Fibroblast of villous mesenchyme (primary cell): ENCODE data around the gene KIF3C. TPM values are rescaled to one million over a fixed set of nuclear protein-coding genes. Genes with fewer than 3 reads are reported as not detected.
"Not testable (repeated sequence)": the region's sequence is repeated elsewhere in the genome, so short reads cannot be mapped to it uniquely, and the experiment has no call there.

Source experiments
- DNase-seq: peaks from one replicate; pipeline ENCODE4 v3.0.0-alpha.2; 2010; ENCODE audit warnings: low read depth
- H3K4me3 ChIP-seq: 2 replicates; pipeline ENCODE4 v1.5.1; 2011; ENCODE audit warnings: low read depth, mild to moderate bottlenecking, low read length
- total RNA-seq: library from RNA; depleted of rRNA; stranded (reverse); fragments of >200 nt; gene quantifications from 2 replicates; pipeline ENCODE4 v1.2.3, GENCODE V29; 2012
- TF ChIP-seq, protein P1 (sequence below): IDR thresholded peaks from 2 replicates; pipeline ENCODE4 v1.5.1; 2012; ENCODE audit warnings: low read depth, mild to moderate bottlenecking, low read length; ENCODE audit not compliant: insufficient read depth

The KIF3C gene
- total RNA-seq, 1 donor = 9.9 TPM

GRCh38 chr2:26008851-26009566 is 26.7 kb upstream of the KIF3C start:
- peak; percentile 64 for DNase-seq
- TF ChIP-seq, protein P1, sequence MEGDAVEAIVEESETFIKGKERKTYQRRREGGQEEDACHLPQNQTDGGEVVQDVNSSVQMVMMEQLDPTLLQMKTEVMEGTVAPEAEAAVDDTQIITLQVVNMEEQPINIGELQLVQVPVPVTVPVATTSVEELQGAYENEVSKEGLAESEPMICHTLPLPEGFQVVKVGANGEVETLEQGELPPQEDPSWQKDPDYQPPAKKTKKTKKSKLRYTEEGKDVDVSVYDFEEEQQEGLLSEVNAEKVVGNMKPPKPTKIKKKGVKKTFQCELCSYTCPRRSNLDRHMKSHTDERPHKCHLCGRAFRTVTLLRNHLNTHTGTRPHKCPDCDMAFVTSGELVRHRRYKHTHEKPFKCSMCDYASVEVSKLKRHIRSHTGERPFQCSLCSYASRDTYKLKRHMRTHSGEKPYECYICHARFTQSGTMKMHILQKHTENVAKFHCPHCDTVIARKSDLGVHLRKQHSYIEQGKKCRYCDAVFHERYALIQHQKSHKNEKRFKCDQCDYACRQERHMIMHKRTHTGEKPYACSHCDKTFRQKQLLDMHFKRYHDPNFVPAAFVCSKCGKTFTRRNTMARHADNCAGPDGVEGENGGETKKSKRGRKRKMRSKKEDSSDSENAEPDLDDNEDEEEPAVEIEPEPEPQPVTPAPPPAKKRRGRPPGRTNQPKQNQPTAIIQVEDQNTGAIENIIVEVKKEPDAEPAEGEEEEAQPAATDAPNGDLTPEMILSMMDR = no peak
- no peak overlapping the region for H3K4me3 ChIP-seq

- no peak for DNase-seq
- no peak overlapping the region for H3K4me3 ChIP-seq
- TF ChIP-seq, protein P1 = no peak
These were observed 25.8 kb upstream of the KIF3C start for GRCh38 chr2:26008095-26008494.

- TF ChIP-seq, protein P1 = no peak
- H3K4me3 ChIP-seq = no peak overlapping the region
- no peak for DNase-seq
These were observed 20.5 kb upstream of the KIF3C start for GRCh38 chr2:26002632-26003310.

GRCh38 chr2:26001743-26002351 is 19.6 kb upstream of the KIF3C start:
- H3K4me3 ChIP-seq = no peak overlapping the region
- DNase-seq = no peak
- TF ChIP-seq, protein P1 = no peak

DNA sequence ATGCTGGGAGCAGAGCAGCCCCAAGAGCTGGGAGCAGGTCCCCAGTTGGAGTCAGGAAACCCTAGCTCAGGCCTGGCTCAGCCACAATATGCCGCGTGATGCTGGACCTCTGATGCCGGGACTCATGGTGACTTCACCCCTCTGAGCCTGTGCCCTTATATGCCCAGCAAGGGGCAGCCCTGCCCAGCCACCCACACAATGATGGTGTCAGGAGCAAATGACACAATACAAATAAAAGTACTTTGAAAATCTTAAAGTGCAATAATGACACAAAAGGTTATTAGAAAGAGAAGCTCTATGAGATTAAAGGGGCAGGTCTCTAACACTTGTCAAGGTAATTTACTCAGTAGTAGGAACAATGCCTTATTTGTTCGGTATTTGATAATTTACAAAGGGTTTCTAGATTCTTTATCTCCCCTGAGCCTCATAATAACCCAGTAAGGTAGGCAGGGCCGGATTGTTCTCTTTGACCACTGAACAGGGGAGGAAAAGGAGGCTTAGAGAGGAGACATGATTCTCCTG is 18.3 kb upstream of the KIF3C start:
- DNase-seq = no peak

GRCh38 chr2:25999406-25999805 is 17.1 kb upstream of the KIF3C start:
- not testable (repeated sequence) for DNase-seq, H3K4me3 ChIP-seq

More for the DNA sequence above, 18.3 kb upstream of the KIF3C start:
- H3K4me3 ChIP-seq = no peak overlapping the region
- TF ChIP-seq, protein P1 = no peak

DNA sequence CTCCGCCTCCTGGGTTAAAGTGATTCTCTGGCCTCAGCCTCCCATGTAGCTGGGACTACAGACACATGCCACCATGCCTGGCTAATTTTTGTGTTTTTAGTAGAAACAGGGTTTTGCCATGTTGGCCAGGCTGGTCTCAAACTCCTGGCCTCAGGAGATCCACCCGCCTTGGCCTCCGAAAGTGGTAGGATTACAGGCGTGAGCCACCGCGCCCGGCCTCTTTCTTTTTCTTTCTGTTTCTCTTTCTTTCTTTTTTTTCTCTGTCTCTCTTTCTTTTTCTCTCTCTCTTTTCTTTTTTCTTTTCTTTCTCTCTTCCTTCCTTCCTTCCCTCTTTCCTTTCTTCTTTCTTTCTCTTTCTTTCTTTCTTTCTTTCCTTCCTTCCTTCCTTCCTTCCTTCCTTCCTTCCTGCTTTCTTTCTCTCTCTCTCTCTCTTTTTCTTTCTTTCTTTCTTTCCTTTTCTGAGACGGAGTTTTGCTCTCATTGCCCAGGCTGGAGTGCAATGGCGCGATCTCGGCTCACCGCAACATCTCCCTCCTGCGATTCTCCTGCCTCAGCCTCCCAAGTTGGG is 16.6 kb upstream of the KIF3C start:
- not testable (repeated sequence) for DNase-seq, H3K4me3 ChIP-seq
